GM21360 (cell line): ENCODE results near the gene FRMD3.

Source experiments
- ATAC-seq: cut with Tn5 transposase; IDR thresholded peaks from one replicate; pipeline ENCODE4 v1.9.1; 2021; ENCODE audit warnings: mild to moderate bottlenecking, moderate library complexity; ENCODE audit not compliant: unreplicated experiment

The FRMD3 gene

DNA sequence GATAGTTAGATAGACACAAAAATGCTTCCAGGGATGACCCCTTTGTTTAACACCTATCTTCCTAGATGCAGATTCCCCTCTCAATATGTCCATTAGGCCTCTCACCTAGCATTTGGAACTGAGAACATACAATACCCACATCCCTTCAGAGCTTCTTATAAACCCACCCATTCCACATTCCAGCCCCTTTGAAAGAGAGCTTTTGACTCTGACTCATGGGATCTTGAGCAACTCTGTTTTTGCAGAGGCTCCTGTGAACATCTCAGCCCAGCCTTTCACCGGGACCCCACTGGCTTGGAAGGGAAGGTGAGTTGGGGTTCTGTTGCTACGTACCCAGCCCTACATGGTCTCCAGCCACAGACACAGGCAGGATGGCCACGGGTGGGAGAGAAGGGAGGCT, 195.5 kb downstream of the FRMD3 start:
- ATAC-seq = no peak

DNA sequence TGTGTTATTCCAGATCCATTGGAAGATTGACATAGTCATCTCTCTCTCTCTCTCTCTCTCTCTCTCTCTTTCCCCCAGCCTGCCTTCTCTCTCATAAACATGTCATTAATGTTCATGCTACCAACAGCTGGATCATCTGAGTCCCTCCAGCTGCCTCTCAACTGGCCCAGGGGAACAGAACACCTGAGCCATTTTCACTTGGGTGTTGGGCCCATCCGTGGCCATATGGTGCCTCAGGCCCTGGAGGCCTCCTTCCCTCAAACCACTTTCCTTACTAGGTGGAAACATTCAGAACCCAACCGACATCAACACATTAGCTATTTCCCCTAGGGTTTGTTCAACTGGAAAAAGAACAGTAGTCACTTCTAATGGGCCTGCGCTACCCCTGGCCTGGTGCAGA, 196.2 kb downstream of the FRMD3 start:
- ATAC-seq = no peak

DNA sequence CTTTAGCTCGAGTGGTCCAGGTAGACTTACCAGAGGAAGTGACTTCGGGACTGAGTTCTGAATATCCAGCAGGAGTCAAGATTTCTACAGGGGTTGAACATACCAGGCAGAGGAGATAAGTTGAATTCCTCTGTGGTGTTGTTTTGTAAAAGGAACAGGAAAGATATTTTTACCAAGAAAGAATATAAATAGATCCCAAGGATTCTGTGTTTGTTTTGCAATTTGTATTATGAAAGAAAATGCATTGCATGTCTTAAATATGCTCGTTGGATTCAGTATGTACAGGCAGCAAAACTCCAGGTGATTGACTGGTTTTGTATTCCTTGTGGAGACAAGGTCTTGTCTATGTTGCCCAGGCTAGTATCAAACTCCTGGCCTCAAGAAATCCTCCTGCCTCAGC, 197.8 kb downstream of the FRMD3 start:
- ATAC-seq = no peak

DNA sequence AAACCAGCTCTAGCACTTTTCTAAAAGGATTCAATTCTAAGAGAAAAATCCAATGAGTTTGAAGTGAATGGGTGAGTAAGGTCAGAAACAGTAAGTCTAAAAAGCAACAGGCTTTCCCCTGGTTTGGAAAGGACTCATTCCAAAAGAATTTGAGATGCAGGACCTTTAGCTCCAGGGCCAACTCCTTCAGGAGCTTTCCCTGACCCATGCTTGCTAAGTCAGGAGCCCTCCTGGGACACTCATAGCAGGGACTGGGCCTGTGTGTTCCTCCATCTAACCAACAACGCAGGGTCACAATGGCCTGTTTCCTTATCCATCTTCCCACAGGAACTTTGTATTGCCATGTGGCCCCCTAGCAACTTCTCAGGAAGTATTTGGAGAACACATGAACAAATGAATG, 198.8 kb downstream of the FRMD3 start:
- ATAC-seq = no peak

DNA sequence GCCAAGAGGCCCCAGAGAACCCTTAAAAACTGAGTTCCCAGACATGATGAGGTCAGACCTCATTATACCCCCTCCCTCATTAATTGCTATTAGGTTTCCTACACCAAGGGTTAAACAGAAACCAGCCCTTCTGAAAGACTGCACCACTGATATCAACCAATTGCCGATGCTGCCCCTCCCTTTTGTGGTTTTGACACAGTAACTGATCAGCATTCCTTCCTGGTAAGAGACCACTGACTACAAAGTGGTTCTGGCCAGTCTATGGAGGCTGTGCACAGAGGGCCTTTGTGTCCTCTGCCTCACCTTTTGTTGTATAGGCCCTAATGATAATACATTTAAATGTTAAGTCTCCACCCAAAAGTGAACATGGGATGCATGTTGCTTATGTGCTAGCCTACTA, 201.5 kb downstream of the FRMD3 start:
- ATAC-seq = no peak

DNA sequence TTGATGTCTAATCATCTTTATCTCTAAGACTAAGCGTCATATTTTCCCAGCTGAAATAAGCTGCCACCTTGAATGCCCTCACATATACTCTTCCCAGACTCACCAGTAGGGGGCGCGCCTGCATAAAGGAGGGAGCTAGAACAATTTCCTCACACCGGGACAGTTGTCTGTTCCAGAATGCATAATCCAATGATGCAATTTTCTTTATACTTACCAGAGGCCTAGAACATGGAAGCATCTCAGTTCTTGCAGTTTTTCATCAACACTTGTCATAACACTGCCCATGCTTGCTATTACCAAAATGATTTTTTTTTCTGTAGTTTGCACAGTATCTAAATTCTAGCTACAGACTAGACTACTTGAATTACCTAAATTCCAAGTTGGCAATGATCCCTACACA, 203.9 kb downstream of the FRMD3 start:
- ATAC-seq = peak; percentile 66

DNA sequence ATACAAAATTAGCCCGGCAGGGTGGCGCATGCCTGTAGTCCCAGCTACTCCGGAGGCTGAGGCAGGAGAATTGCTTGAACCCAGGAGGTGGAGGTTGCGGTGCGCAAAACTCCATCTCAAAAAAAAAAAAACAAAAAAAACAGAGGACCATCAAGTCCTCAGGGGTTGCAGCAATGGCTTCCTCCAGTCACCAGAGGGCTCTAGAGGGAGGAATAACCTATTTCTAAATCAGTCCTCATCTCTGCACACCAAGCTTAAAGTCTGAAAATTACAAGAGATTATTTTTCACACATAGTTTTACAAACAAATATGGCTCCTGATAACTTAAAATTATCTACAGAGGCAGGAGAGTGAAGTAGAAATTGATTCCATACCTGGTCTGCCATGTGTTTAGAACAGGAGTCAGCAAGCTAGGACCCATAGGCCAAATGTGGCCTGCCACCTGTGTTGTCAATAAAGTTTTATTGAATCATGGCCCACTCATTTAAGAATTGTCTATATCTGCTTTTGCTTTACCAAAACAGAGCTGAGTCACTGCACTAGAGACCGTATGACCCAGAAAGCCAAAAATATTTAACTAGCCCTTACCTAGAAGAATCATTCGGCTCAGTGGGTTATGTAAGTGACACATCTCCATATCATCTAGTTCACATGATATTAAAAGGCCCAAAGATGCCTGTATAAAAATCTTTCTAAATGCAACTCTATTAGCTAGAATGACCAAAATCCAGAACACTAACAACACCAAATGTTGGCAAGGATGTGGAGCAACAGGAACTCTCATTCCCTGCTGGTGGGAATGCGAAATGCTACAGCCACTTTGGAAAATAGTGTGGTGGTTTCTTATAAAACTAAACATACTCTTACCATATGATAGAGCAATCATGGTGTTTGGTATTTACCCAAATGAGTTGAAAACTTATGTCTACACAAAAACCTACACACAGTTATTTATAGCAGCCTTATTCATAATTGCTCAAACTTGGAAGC, 207.7 kb downstream of the FRMD3 start:
- ATAC-seq = no peak

DNA sequence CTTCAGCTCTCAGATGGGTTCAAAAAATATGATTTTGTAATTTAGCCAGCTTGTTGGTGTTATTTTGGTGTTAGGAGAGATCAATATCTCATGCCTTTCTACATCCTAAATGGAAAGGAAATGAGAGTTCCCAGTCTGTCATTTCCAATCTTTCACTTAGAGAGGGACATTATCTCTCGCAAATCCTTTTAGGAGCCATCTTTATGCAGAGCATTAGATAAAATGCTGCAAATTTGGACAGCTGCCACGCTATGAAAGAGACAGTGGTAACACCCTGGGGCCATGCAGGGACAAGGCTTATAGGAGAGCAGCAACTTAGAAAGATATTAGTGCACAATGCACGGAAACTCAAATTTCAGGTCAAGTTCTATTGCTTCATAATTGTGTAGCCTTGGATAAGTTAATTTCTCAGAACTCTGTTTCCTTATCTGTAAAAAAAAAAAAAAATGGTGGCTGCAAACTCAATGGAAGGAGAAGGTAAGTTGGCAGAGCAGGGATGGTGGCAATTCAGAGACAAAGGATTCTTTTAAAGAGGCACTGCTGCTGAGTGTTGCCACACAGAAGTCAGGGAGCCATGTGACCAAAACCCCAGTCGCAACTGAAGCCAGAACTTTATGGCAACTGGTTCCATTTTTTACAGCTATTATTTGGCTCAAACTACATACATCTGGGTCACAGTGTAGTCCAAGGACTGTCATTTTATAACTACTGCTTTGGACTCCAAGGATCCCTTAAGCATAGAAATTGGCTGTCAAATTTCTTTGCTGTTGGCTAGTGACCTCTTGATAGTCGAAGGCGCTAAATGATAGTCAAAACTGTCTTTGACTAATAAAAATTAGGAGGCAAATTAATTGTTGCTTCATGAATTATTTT, 210.2 kb downstream of the FRMD3 start:
- ATAC-seq = no peak

DNA sequence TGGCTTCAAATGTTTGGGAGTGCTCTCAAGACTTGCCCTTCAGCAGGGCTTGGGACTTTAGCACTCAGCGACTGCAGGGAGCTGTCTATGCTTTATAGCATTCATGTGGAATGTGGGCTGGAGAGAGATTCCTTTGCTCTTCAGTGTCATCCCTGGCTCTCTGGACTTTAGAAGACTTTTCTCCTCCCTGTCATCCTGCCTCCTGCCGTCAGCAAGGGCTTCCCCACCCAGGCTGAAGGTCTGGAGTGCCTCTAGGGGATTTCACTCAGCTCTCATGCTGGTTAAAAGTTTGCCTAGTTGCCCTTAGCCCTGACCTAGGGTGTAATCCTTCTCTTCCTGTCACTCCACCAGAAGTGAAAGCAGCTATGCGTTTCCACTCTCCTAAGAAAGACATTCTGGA, 210.9 kb downstream of the FRMD3 start:
- no peak for ATAC-seq

DNA sequence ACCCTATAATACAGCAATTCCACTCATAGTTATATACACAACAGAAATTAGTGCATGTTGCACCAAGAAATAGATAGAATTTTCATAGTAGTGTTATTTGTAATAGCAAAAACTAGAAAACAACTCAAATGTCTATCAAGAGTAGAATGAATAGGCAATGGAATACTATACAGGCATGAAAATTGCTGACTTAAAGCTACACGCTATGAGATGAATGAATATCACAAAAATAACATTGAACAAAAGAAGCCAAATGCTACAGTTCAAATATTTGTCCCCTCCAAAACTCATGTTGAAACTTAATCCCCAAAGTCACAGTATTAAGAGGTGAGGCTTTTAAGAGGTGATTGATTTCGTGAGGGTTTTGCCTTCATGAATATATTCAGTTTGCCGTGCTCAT, 215.1 kb downstream of the FRMD3 start:
- ATAC-seq = no peak

DNA sequence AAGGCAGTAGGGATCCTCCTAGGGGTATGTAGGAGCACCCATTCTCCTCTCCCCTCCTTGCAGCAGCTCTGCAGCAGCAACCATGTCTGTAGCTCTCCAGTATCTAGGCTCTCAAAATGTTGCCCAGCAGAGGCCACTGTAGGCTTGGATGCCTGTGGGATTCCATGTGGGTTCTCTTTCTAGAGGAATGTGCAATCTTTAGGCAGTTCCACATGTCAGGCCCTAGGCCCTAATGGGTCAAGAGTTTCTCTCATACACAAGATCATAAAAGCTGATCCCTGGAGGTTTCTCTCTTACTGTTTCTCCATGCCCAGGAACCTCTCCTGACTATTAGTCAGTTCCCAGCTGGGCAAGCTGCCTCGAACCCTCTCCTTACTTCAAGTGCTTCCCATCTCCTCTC, 215.8 kb downstream of the FRMD3 start:
- no peak for ATAC-seq

DNA sequence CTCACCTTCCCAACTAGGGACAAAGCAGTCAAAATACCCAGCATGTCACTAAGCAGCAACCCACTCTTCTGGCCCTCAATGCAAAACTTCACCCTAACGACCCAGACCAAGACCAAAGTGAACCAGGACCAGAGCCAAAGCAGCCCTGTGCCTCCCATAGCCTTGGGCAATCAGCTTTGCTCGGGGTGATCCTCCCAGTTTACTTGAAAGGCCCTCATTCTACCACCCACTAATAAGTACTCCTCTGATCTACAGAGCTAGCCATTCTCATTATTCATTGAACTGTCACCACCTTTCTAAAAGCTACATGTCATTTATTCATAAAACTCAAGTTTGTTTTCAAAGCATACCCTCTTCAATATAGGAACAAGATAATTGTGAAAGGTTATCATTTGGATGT, 221.0 kb downstream of the FRMD3 start:
- ATAC-seq = no peak

DNA sequence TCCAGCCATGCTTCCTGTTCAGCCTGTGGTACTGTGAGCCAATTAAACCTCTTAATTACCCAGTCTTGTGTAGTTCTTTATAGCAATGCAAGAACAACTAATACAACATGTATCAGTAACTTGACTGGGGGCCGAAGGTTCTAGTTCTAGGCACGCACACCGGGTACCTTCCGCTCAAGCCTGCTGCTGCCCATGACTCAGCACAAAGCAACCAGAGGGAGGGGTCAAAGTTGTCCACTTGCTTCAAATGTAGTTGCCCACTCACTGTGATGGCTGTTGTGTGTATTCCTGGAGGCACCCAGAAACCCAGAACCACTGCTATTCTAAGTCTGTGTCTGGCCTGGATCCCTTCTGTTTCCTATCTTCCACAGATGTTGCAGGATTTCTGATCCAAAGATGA, 222.6 kb downstream of the FRMD3 start:
- no peak for ATAC-seq

DNA sequence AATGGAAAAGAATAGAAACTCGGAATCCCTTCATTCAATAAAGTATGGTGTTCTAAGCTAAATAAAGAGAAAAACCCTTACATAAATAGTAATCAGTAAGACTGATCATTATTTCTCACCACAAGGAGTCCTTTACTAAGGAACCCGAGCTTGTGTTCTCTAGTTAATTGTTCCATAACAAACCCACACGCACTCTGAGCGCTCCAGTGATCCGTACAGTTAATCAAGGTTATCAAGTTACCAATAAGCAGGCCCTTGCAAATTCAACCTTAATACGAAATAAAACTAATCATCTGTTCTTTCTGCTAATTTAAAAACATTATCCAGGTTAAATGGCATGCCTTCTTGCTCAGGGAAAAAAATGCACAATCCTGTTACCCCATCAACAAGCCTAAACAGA, 224.4 kb downstream of the FRMD3 start:
- no peak for ATAC-seq

DNA sequence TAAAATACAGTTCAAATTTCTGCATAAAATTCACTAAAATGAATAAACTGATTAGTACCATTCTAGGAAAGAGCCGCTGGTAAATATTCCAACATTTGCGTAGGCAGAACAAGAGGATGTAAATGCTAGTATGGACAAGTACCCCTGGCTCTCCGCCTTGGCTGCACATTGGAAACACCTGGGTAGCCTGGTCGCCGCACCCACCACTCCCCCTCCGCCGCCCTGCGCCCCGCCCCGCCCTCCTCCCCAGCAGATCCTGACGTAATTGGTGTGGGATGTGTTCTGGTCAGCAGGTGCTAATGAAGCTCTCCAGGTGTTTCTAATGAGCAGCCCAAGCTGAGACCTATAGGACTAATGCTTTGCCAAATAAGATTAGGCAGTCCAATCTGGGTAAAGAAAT, 225.7 kb downstream of the FRMD3 start:
- ATAC-seq = no peak

DNA sequence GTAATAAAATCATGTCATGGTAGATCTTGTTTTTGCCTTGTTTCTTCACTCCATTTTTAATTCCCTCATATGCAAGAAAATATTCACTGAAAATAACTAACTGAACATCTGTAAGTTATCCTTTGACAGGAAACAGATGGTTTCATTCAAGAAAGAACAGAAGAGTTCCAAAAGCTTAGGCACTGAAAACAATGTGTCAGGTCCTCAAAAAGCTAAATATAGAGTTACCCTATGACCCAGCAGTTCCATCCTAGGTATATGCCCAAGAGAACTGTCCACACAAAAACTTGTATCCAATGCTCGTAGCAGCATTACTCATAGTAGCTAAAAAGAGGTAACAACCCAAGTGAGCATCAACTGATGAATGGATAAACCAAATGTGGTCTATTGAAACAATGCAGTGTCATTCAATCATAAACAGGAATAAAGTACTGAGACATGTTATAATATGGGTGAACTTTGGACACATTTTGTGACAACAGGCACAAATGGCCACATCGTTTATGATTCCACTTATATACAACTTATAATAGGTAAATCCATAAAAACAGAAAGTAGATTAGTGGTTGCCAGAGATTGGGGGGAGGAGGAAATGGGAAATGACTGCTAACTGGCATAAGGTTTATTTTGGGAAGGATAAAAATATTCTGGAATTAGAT, 231.0 kb downstream of the FRMD3 start:
- no peak for ATAC-seq

DNA sequence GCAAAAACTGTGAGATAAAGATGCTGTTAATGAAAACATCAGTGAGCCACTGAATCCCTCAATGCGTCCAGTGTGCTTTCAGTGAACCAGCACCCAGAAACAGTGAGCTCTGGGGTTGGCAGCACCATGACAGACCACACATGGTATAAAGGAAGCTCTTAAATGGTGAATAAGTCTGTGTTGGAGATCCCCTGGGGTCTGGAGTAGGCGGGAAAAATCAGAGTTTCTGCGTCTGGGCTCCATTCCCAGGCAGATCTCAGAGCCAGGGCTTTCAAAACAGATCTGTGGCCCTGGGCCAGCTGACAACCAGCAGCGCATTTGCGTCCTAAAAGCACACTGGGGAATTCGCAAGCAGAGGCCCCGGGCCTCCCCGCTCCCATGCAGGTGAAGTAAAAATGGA, 233.5 kb downstream of the FRMD3 start:
- no peak for ATAC-seq

DNA sequence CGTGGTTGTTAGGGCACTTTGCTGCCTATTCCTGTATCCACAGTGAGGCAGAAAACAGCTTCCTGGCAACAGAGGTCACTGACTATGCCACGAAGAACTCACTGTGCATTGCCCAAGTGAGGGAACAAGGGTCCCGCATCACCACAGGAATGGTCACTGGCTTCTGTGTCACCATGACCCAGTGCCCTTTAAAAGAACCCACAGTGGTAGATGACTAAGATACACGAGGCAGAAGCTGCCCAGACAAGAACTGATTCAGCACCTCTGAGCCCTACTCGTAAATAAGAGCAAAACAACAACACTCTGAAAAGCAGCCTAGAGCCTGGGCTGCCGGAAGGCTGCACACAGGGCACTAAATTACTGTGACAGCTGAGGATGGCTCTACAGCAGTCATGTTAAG, 238.6 kb downstream of the FRMD3 start:
- no peak for ATAC-seq

DNA sequence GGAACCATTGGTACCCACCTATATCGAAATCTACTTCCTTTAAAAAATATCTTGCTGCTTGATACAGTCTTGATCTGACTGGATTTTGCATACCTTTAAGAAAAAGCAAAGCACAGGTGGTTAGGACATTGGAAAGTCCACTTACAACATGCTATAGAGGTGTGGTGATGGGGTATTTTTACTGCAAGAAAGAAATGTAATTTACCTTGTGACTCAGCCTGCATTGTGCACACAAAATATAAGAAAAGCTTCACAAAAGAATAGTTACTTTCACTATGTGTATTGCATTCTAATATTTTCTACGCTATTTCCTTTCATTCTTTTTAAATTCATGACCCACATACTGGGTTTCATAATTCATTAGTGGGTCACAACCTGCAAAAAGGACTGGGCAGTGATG, 239.1 kb downstream of the FRMD3 start:
- no peak for ATAC-seq

DNA sequence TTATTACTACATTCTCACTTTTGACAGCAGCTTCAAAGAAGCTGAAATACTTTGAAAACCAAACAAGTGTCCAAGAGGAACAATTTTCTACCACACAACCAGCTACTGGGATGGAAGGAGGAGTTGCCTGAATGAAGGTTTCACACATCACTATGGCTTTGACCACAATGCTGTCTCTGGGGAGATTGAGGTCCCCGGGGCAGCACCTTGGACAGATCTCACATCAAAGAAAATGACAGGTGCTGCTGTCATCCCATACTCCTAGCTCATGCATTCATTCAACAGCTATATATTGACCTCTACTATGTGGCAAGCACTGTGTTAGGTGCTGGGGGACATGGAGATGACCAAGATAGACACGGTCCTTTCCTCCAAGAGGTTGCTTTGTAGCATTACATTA, 242.1 kb downstream of the FRMD3 start:
- ATAC-seq = peak; percentile 53

DNA sequence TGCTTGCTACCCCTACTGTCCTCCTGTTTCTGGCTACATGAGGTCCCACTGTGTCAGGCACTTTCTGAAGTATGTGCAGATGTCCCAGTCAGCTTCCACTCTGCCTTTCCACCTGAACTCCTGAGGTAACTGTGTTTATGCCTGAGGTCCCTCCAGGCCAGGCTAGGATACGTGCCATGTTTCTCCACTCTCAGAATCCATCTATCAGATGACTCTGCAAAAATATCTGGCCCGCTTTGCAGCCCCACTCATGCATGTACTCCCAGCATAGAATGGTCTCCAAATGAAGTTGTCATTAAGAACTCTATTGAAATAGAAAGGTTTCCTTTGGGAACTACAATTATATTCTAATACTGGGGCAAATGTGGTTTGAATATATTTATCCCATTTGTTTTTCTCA, 243.4 kb downstream of the FRMD3 start:
- no peak for ATAC-seq
